C4-2B (cell line): ENCODE data around the gene ZBTB7B.

Source experiments
- H3K27ac ChIP-seq: fragments of 450-650 bp; 2 replicates; pipeline ENCODE4 v1.5.1; 2017
- ZFX ChIP-seq: fragments of 450-650 bp; IDR thresholded peaks from 2 replicates; pipeline ENCODE4 v1.6.1; 2017
- TF ChIP-seq, protein P1 (sequence below): fragments of 450-650 bp; conservative IDR thresholded peaks from 2 replicates; pipeline ENCODE4 v1.5.1; 2017; ENCODE audit warnings: mild to moderate bottlenecking

Gene ZBTB7B

DNA sequence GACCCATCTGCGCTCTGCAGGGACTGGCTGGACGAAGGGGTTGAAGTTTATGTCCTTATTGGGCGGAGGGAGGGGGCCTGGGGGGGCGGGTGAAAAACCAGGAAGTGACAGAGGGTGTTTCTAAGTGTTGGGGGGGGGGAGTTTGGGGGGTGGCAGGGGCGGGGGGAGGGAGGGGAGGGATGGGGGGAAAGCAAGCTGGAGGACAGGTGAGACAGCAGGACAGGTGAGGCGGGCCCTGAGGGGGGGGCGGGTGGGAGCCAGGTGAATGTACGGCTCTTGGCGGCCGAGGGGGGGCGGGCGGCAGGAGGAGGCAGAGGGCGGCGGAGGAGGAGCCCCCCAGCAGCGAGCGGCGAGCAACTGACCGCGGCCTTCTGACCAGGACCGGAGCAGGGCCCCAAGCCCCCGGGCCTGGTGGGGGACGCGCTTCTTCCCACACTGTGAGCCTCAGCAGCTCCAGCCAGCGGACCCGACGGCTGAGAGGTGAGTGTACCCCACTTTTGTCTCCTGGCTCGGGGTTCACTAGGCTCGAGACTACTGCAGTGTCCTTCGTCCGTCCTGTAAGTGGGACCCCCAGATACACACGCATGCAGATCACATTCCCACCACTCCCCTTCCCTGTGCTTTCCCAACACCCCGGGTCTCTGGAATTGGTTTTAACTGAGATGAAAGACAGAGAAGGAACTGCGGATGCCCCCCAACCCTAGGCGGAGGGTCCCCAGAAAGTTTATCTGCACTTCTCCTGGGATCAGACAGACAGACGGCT, at the start of gene ZBTB7B:
ZBTB7B (plus strand) TSS at position 339 of the 763 bp plus-strand sequence. CDS start 11,859 bp downstream, outside the sequence.
- peak; percentile 53; the same call in 1 of the 2 replicates for TF ChIP-seq ZFX
- TF ChIP-seq, protein P1, sequence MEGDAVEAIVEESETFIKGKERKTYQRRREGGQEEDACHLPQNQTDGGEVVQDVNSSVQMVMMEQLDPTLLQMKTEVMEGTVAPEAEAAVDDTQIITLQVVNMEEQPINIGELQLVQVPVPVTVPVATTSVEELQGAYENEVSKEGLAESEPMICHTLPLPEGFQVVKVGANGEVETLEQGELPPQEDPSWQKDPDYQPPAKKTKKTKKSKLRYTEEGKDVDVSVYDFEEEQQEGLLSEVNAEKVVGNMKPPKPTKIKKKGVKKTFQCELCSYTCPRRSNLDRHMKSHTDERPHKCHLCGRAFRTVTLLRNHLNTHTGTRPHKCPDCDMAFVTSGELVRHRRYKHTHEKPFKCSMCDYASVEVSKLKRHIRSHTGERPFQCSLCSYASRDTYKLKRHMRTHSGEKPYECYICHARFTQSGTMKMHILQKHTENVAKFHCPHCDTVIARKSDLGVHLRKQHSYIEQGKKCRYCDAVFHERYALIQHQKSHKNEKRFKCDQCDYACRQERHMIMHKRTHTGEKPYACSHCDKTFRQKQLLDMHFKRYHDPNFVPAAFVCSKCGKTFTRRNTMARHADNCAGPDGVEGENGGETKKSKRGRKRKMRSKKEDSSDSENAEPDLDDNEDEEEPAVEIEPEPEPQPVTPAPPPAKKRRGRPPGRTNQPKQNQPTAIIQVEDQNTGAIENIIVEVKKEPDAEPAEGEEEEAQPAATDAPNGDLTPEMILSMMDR, result no peak
- peak within 1 kb of the TSS; percentile 99 for H3K27ac ChIP-seq

DNA sequence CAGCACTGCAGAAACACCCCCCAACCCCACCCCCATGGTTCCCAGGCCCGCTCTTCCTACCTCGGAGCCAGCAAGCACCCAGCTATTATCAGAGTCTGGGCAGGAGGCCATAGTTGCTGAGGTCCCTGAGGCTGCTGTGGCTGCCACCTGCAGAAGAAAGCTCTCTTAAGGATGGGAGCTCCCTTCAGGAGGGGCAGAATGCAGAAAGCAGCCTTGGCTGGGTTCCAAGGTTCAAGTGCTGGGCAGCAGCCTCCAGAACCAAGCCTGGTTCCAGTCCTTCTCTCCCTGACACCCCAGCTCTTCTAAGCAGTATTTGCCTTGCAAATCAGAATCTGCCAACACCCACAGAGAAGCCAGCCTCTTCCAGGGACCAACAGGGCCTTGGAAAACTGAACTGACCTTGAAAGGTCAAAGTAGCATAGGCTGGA, 49.0 kb upstream of the ZBTB7B start:
- no peak for TF ChIP-seq ZFX
- TF ChIP-seq, protein P1, result no peak
- H3K27ac ChIP-seq, result no peak overlapping the region

DNA sequence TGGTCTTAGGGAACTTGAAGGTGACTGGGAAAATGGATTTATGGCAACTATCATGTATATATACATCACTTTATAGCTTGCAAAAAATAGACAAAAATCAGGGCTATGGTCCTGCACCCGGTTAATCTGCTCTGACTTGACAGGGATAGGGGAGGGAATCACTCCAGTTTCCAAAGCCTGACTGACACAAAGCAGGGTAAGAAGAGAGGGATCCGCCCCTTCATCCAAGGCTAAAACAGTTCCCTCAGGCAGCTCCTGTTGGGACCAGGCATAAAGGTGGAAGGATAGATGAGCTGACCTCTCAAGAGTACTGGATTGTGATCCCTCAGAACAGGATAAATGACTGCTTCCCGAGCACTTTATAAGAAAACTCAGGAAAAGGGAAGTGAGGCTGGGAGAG, 48.1 kb upstream of the ZBTB7B start:
- H3K27ac ChIP-seq, result no peak overlapping the region
- TF ChIP-seq ZFX, result no peak
- TF ChIP-seq, protein P1, result no peak

DNA sequence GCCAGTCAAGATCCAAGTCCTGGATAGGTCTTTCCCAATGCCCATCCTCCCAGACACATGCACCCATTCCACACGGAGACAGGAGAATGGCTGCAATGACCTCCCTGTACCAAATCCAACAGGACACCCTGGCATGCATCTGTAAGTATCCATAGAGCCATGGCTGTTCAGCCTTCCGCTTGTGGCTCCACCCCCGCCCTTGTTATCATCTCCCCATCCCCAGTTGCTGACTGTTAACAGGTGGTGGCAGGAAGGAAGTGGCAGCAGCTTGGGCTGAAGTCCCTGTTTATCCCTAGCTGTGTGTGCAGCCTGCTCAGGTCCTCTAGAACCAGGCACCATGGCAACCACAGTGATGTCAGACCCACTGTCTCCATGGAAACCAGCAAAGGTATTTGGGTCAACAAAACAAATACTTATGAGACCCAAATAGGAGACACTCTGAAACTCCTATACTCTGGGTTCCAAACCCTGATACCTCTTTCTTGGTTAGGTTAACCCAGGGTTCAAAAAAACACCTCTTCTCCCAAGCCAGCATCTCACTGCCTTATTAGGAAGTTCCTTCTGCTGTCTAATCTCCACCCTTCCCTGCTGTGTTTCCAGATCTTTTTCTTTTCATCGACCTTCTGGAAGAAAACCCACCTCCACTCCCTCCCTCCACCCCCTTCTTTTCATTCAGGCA, 47.4 kb upstream of the ZBTB7B start:
- H3K27ac ChIP-seq, result no peak overlapping the region; the same call in 1 of the 2 replicates
- TF ChIP-seq, protein P1, result no peak
- no peak for TF ChIP-seq ZFX

DNA sequence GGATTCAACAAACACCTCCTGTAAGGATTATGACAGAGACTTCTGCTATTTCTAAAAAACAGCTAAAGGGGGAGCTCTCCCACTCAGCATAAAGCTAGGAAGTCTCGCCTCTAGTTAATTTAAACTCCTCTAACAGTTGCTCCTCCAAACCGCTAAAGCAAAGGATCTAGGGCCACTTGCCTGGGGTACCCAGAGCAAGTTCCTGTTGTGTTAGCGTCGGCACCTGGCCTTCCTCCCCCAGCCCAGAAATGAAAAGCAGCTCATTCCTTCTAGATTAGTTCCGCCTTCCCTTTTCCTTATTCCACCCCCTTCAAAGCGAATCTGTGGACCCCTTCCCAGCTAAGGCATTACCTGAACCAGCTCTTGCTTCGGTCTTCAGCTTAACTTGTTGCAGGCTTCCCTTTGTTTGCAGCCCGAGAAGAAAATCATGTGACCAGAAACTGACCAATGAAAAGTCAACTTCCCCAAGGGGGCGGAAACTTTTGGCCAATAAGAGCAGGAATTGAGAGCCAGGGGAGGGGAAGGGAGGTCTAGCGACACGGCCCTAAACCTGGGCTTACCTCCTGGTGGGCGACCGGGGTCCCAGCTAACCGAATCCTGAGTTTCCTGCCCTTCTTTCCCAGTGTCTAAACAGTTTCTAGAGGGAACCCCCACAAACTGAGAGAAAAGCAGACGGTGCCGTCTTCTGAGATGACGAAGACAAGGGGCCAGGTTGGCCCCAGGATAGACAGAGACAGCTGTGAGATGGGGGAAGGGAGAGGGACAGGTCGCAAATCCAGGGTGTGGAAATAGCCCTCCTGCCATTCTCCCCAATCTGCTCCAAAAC, 46.7 kb upstream of the ZBTB7B start, which contains the start of gene PBXIP1:
PBXIP1 (minus strand) TSS at position 382 of the 826 bp plus-strand sequence. CDS start 2,378 bp downstream, outside the sequence.
- H3K27ac ChIP-seq, result peak within 1 kb of the TSS; percentile 31
- TF ChIP-seq, protein P1, result no peak
- no peak for TF ChIP-seq ZFX

DNA sequence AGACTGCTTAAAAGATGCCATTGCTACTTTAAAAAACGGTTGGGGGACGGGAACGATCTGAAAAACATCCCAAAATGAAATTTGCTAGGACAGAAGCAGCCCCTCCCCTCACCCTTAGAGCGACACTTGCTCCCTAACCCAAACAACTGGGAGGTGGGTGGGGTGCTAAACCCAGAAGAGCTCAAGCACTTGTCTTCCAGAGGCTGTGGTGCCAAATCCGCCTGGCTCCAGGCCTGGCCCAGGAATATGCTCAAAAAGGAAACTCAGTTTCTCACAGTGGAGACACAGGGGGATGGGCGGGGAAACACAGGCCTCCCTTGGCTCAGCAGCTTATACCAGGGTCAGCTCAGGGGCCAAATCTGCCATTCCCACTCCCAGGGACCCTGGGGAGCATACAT, 46.1 kb upstream of the ZBTB7B start:
- TF ChIP-seq, protein P1, result no peak
- H3K27ac ChIP-seq, result peak overlapping the region; percentile 31
